GM23248 (cell line): ENCODE data around the gene ZNF407. TPM values are rescaled to one million over a fixed set of nuclear protein-coding genes. Genes with fewer than 3 reads are reported as not detected.

ENCODE experiments used
- DNase-seq: peaks from one replicate; pipeline ENCODE4 v3.0.0-alpha.2; 2015
- H2AFZ ChIP-seq: fragments of 200-600 bp; sonication (generic); 2 replicates; pipeline ENCODE4 v1.6.1; 2016; ENCODE audit warnings: antibody characterized with exemption
- H3F3A ChIP-seq: fragments of 200-600 bp; sonication (generic); 2 replicates; pipeline ENCODE4 v1.6.1; 2016; ENCODE audit warnings: mild to moderate bottlenecking, antibody characterized with exemption, mixed run types; ENCODE audit not compliant: insufficient read depth
- H3K27ac ChIP-seq: fragments of 200-600 bp; sonication (generic); 2 replicates; pipeline ENCODE4 v1.5.1; 2016; ENCODE audit warnings: mild to moderate bottlenecking
- H3K27me3 ChIP-seq: fragments of 200-600 bp; sonication (generic); replicated peaks from 2 replicates; pipeline ENCODE4 v1.6.1; 2016; ENCODE audit warnings: mild to moderate bottlenecking; ENCODE audit not compliant: insufficient read depth
- H3K36me3 ChIP-seq: fragments of 200-600 bp; sonication (generic); 2 replicates; pipeline ENCODE4 v1.6.1; 2016; ENCODE audit warnings: low read depth, mild to moderate bottlenecking
- H3K4me1 ChIP-seq: fragments of 200-600 bp; sonication (generic); 2 replicates; pipeline ENCODE4 v1.6.1; 2016; ENCODE audit warnings: mild to moderate bottlenecking; ENCODE audit not compliant: insufficient read depth
- H3K4me2 ChIP-seq: fragments of 200-600 bp; sonication (generic); one replicate; pipeline ENCODE4 v1.6.1; 2016; ENCODE audit warnings: mild to moderate bottlenecking; ENCODE audit not compliant: unreplicated experiment
- H3K4me3 ChIP-seq: fragments of 200-600 bp; sonication (generic); 2 replicates; pipeline ENCODE4 v1.5.1; 2016; ENCODE audit warnings: mild to moderate bottlenecking
- H3K79me2 ChIP-seq: fragments of 200-600 bp; sonication (generic); 2 replicates; pipeline ENCODE4 v1.6.1; 2016; ENCODE audit warnings: mild to moderate bottlenecking; ENCODE audit not compliant: insufficient read depth
- H3K9ac ChIP-seq: fragments of 200-600 bp; sonication (generic); 2 replicates; pipeline ENCODE4 v1.6.1; 2016; ENCODE audit warnings: mild to moderate bottlenecking
- H3K9me2 ChIP-seq: fragments of 200-600 bp; sonication (generic); 2 replicates; pipeline ENCODE4 v1.6.1; 2016; ENCODE audit warnings: mixed run types, mild to moderate bottlenecking, moderate library complexity; ENCODE audit not compliant: insufficient read depth
- H3K9me3 ChIP-seq: fragments of 200-600 bp; sonication (generic); one replicate; pipeline ENCODE4 v1.6.1; 2017; ENCODE audit warnings: low read depth
- H4K20me1 ChIP-seq: fragments of 200-600 bp; sonication (generic); 2 replicates; pipeline ENCODE4 v1.6.0; 2016; ENCODE audit not compliant: insufficient read depth
- EZH2 ChIP-seq: fragments of 200-600 bp; sonication (generic); IDR thresholded peaks from 2 replicates; pipeline ENCODE4 v1.6.1; 2018; ENCODE audit warnings: antibody characterized with exemption, mild to moderate bottlenecking; ENCODE audit not compliant: insufficient read depth, poor library complexity, severe bottlenecking
- EZH2phosphoT487 ChIP-seq: fragments of 200-600 bp; sonication (generic); IDR thresholded peaks from 2 replicates; pipeline ENCODE4 v1.6.1; 2018; ENCODE audit warnings: antibody characterized with exemption, moderate library complexity, mild to moderate bottlenecking, low read depth; ENCODE audit not compliant: insufficient read depth
- WGBS, 2 experiments: methylation state at CpG; one replicate each; pipeline ENCODE4 v1.1.6; 2015 to 2017; ENCODE audit warnings: low lambda C conversion rate in 2 of 2, low coverage in 1 of 2; ENCODE audit errors: missing lambda C conversion rate in 2 of 2; 5-methylcytosine and 5-hydroxymethylcytosine counted together
- in situ Hi-C: fragments of 300-500 bp; cut with MboI; formaldehyde crosslinking; loops from 2 replicates; pipeline ENCODE4 v1.15.0; 2020
- polyA plus RNA-seq: library from polyadenylated mRNA; unstranded; fragments of >200 nt; fragmentation: Nextera tagmentation; extraction: Ambion mirVana; gene quantifications from 2 replicates; pipeline ENCODE4 v1.2.1, GENCODE V29; 2016
- total RNA-seq: library from RNA; depleted of rRNA; stranded (reverse); fragments of >200 nt; shearing (Covaris generic); gene quantifications from 2 replicates; pipeline ENCODE4 v1.2.3, GENCODE V29; 2014

The ZNF407 gene
- total and polyA plus RNA-seq, 2 experiments from 2014 or later, result 2.6 to 6.3 TPM

DNA sequence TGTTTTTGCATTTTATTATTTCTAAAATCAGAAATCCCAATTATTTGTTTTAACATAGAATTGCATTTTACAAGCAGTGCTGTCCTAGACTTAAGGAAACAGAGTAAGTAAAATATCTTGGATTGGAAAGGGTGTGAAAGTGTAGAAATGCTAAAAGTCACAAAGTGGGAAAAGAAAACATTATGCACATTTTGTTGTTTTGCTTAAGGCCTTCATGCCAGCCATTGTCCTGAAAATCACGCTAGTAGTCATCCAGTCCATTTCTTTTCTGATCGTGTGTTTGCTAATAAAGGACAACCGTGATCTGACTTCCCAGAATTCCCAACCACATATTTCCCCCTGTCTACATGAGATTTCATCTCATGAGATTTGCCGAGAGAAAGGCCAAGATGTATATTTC, 412.2 kb downstream of the ZNF407 start:
- no peak overlapping the region for H2AFZ ChIP-seq
- no peak for TF ChIP-seq EZH2
- 52% methylated on average over 4 of the region's 4 CpGs for WGBS, 2 experiments

DNA sequence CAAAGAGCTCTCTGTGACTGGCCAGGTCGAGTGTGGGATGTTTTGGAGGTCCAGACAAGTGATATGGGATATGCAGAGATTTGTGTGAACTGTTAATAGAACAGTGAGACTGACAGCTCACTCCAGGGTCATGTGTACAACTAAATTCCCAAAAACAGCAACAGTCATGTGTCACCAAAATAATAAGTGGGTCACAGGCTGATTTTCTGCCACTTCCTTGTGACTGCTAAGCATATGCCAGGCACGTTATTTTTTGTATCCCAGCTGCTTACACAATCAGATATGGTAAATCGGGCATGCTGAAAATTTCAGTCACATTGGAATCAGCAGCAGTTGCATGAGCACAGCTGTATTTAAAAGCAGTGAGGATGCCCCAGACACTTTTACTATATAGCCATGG, 412.6 kb downstream of the ZNF407 start:
- Histone ChIP-seq H3F3A (no peaks in the 10 kb centered on the region), H4K20me1 (no peaks in the 10 kb centered on the region), H3K9ac (no peak overlapping the region), H2AFZ (no peak overlapping the region), H3K27ac (no peak overlapping the region), H3K4me1 (no peaks in the 10 kb centered on the region), H3K27me3 (no peaks in the 10 kb centered on the region), H3K9me2 (no peaks in the 10 kb centered on the region), H3K4me3 (no peak overlapping the region), H3K4me2 (no peak overlapping the region), H3K79me2 (no peaks in the 10 kb centered on the region), H3K9me3 (no peaks in the 10 kb centered on the region), H3K36me3 (no peaks in the 10 kb centered on the region)
- DNase-seq, result no peak
- WGBS, 2 experiments, result 17 to 19% methylated on average over 3 of the region's 3 CpGs
- TF ChIP-seq EZH2phosphoT487 (no peak), EZH2 (no peak)
- in situ Hi-C loops, result no loop called here

More for the DNA sequence above, 412.2 kb downstream of the ZNF407 start:
- Histone ChIP-seq H3K27me3 (no peaks in the 10 kb centered on the region), H3K4me1 (no peaks in the 10 kb centered on the region), H3K36me3 (no peaks in the 10 kb centered on the region), H3K9me2 (no peaks in the 10 kb centered on the region), H3K9ac (no peak overlapping the region), H4K20me1 (no peaks in the 10 kb centered on the region), H3K27ac (no peak overlapping the region), H3F3A (no peaks in the 10 kb centered on the region), H3K79me2 (no peaks in the 10 kb centered on the region), H3K9me3 (no peaks in the 10 kb centered on the region), H3K4me2 (no peak overlapping the region), H3K4me3 (no peak overlapping the region)
- DNase-seq, result no peak
- in situ Hi-C loops, result no loop called here

DNA sequence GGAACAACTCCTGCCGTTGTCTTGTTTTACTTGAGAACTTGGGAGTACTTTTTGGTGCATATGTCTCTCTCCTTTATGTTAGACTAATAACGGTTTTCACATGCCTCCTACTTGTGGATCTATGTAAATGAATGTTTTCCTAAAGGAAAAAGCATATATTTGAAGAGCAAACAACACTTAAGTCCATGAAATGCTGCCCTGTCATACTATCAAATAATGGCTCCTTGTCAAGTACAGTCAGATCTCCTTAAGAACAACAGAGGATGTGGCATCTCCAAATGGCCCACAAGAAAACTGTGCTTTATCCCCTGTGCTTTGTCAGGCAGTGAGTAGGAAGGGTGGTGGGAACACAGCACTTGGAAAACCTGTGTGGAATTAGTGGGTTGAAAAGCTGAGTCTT, 413.0 kb downstream of the ZNF407 start:
- Histone ChIP-seq H3K9ac (no peak overlapping the region), H4K20me1 (no peaks in the 10 kb centered on the region), H3K9me2 (no peaks in the 10 kb centered on the region), H3F3A (no peaks in the 10 kb centered on the region), H3K27ac (no peak overlapping the region), H3K79me2 (no peaks in the 10 kb centered on the region), H3K36me3 (no peaks in the 10 kb centered on the region), H2AFZ (no peak overlapping the region), H3K4me1 (no peaks in the 10 kb centered on the region), H3K4me2 (no peak overlapping the region), H3K27me3 (no peaks in the 10 kb centered on the region), H3K9me3 (no peaks in the 10 kb centered on the region), H3K4me3 (no peak overlapping the region)
- DNase-seq, result no peak
- WGBS, 2 experiments, result 23 to 25% methylated on average over 2 of the region's 2 CpGs
- TF ChIP-seq EZH2phosphoT487 (no peak), EZH2 (no peak)
- in situ Hi-C loops, result no loop called here

DNA sequence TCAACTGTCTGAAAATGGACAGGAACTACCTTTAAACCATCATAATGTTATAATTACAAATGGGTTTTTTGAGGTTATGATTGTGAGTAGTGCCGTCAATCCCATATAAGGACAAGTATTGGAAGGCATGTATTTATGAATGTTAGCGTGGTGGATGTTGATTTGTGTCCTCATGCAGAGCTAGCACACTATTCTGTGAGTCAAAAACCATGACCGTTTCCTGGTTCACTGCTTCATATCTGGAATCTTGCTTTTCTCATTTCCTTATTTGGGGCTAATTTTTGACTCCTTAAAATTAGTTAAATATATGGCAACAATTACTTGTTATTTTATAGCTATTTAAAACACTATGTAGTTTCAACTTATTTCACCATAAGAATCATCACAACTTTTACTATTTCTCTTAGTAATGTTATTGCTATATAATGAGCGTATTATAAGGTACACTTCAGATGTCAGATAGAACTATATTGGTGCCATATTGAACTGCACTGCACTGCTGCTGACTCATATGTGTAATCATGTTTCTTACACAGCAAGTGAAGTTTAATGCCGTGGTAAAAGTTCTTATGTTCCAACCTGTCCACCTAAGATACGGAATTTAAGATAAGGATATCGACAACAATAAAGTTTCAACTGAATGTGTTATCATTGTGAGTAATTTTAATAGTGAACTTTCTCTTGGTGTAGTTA, 418.5 kb downstream of the ZNF407 start:
- Histone ChIP-seq H3K4me1 (no peaks in the 10 kb centered on the region), H3K4me3 (no peak overlapping the region), H3F3A (no peaks in the 10 kb centered on the region), H3K79me2 (no peaks in the 10 kb centered on the region), H3K4me2 (no peak overlapping the region), H3K36me3 (no peaks in the 10 kb centered on the region), H2AFZ (no peak overlapping the region), H3K27me3 (no peaks in the 10 kb centered on the region), H3K9me2 (no peaks in the 10 kb centered on the region), H3K9me3 (no peaks in the 10 kb centered on the region), H4K20me1 (no peaks in the 10 kb centered on the region), H3K9ac (no peak overlapping the region), H3K27ac (no peak overlapping the region)
- TF ChIP-seq EZH2phosphoT487, result no peak
- no peak for TF ChIP-seq EZH2
- in situ Hi-C loops, result no loop called here
- 95 to 96% methylated on average over 7 of the region's 7 CpGs for whole genome bisulfite sequencing, 2 experiments
- no peak for DNase-seq
